HG02571 (cell line): ENCODE measurements around the gene PLCB1.

ENCODE experiments used
- ATAC-seq: cut with Tn5 transposase; IDR thresholded peaks from one replicate; pipeline ENCODE4 v1.9.1; 2021; ENCODE audit warnings: mild to moderate bottlenecking, moderate library complexity; ENCODE audit not compliant: unreplicated experiment

PLCB1 gene

GRCh38 chr20:8744228-8744844 lies 612.3 kb downstream of the PLCB1 start:
- ATAC-seq: no peak

- ATAC-seq: no peak
Observed at GRCh38 chr20:8749101-8749500, 617.0 kb downstream of the PLCB1 start.

- ATAC-seq: no peak
Observed at GRCh38 chr20:8749986-8750385, 617.9 kb downstream of the PLCB1 start.

GRCh38 chr20:8755340-8756118 lies 623.5 kb downstream of the PLCB1 start:
- no peak for ATAC-seq

GRCh38 chr20:8756410-8756809 lies 624.3 kb downstream of the PLCB1 start:
- ATAC-seq: no peak

GRCh38 chr20:8757146-8757545 lies 625.1 kb downstream of the PLCB1 start:
- ATAC-seq: no peak

- ATAC-seq: no peak
Observed at GRCh38 chr20:8764344-8764962, 632.4 kb downstream of the PLCB1 start.

- ATAC-seq: no peak
Observed at GRCh38 chr20:8766868-8767390, 634.9 kb downstream of the PLCB1 start.

GRCh38 chr20:8774412-8774811 lies 642.3 kb downstream of the PLCB1 start:
- no peak for ATAC-seq

- ATAC-seq: no peak
Observed at GRCh38 chr20:8777911-8778310, 645.8 kb downstream of the PLCB1 start.

GRCh38 chr20:8778387-8778786 lies 646.3 kb downstream of the PLCB1 start:
- ATAC-seq: no peak

- ATAC-seq: no peak
Observed at GRCh38 chr20:8780915-8781314, 648.8 kb downstream of the PLCB1 start.

- no peak for ATAC-seq
Observed at GRCh38 chr20:8782804-8783203, 650.7 kb downstream of the PLCB1 start.

GRCh38 chr20:8783734-8784133 lies 651.7 kb downstream of the PLCB1 start:
- no peak for ATAC-seq

GRCh38 chr20:8786383-8786782 lies 654.3 kb downstream of the PLCB1 start:
- no peak for ATAC-seq

- ATAC-seq: no peak
Observed at GRCh38 chr20:8787090-8787489, 655.0 kb downstream of the PLCB1 start.

GRCh38 chr20:8788275-8788674 lies 656.2 kb downstream of the PLCB1 start:
- no peak for ATAC-seq

- no peak for ATAC-seq
Observed at GRCh38 chr20:8788831-8789230, 656.8 kb downstream of the PLCB1 start.

GRCh38 chr20:8790442-8791074 lies 658.5 kb downstream of the PLCB1 start:
- ATAC-seq: no peak

- ATAC-seq: no peak
Observed at GRCh38 chr20:8795404-8795803, 663.3 kb downstream of the PLCB1 start.

GRCh38 chr20:8796088-8796660 lies 664.1 kb downstream of the PLCB1 start:
- ATAC-seq: no peak
